NCI-H446 (cell line): ENCODE measurements around the gene TVP23A.
A peak's percentile ranks its signal among the peaks of the same experiment; 100 is the strongest.
"Not testable (repeated sequence)": the region's sequence is repeated elsewhere in the genome, so short reads cannot be mapped to it uniquely, and the experiment has no call there.

Experiments
- DNase-seq, 2 experiments: peaks; one replicate each; lab custom pipeline; 2025; lab: John Stamatoyannopoulos, UW

Gene TVP23A

GRCh38 chr16:10799736-10800135 lies 18.9 kb downstream of the TVP23A start:
- no peak for DNase-seq

GRCh38 chr16:10791048-10791447 lies 27.5 kb downstream of the TVP23A start:
- DNase-seq: no peak

GRCh38 chr16:10788630-10789029 lies 30.0 kb downstream of the TVP23A start:
- not testable (repeated sequence) for DNase-seq

GRCh38 chr16:10787304-10787703 lies 31.3 kb downstream of the TVP23A start:
- DNase-seq: peak in 1 of 2 experiments; percentile 44

GRCh38 chr16:10782628-10783027 lies 36.0 kb downstream of the TVP23A start:
- DNase-seq: no peak

- no peak for DNase-seq
These were observed 38.0 kb downstream of the TVP23A start for GRCh38 chr16:10780628-10781027.

GRCh38 chr16:10779908-10780307 lies 38.7 kb downstream of the TVP23A start:
- not testable (repeated sequence) for DNase-seq

- no peak for DNase-seq
These were observed 41.2 kb downstream of the TVP23A start for GRCh38 chr16:10777356-10777755.

GRCh38 chr16:10776923-10777322 lies 41.7 kb downstream of the TVP23A start:
- not testable (repeated sequence) for DNase-seq

- no peak for DNase-seq
These were observed 42.3 kb downstream of the TVP23A start for GRCh38 chr16:10776280-10776679.

GRCh38 chr16:10770907-10771306 lies 47.7 kb downstream of the TVP23A start:
- DNase-seq: no peak

GRCh38 chr16:10769381-10769780 lies 49.2 kb downstream of the TVP23A start:
- no peak for DNase-seq

- DNase-seq: no peak
These were observed 51.5 kb downstream of the TVP23A start for GRCh38 chr16:10767127-10767526.

- no peak for DNase-seq
These were observed 52.8 kb downstream of the TVP23A start for GRCh38 chr16:10765772-10766171.

GRCh38 chr16:10763456-10763855 lies 55.1 kb downstream of the TVP23A start:
- DNase-seq: no peak

GRCh38 chr16:10762336-10763016 lies 56.1 kb downstream of the TVP23A start:
- no peak for DNase-seq

- no peak for DNase-seq
These were observed 57.2 kb downstream of the TVP23A start for GRCh38 chr16:10761373-10761772.

- DNase-seq: no peak
These were observed 57.7 kb downstream of the TVP23A start for GRCh38 chr16:10760858-10761257.

- no peak for DNase-seq
These were observed 62.0 kb downstream of the TVP23A start for GRCh38 chr16:10756574-10756973.

- DNase-seq: no peak
These were observed 63.7 kb downstream of the TVP23A start for GRCh38 chr16:10754941-10755340.

- no peak for DNase-seq
These were observed 64.9 kb downstream of the TVP23A start for GRCh38 chr16:10753670-10754069.

GRCh38 chr16:10752843-10753523 lies 65.6 kb downstream of the TVP23A start:
- no peak for DNase-seq

- no peak for DNase-seq
These were observed 67.3 kb downstream of the TVP23A start for GRCh38 chr16:10751291-10751697.

- no peak for DNase-seq
These were observed 67.8 kb downstream of the TVP23A start for GRCh38 chr16:10750793-10751192.
